ENCODE results near the gene ATXN2.

ATXN2 gene

DNA sequence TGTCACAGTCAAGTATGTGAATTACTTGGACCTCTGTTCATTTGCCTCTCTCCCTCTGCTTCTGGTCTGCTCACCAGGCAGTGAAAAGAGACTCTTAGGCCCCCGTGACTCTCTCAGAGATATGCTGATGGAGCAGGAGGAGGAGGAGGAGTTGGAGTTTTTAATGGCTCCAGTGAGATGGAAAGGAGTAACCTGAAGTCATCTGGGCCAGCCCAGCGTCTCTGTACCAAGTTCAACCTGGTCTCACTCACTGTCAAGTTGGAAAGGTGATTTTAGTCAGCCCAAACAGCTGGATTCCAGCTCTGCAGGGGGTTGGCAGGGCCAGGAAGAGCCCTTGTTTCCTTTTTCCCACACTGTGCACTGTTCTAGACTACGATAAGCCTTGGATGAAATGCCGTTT lies 144.8 kb downstream of the ATXN2 start:
- peak in 1 of 2 donors; percentile 31 for DNase-seq
- Histone ChIP-seq H3K4me3 (no peak overlapping the region), H3K36me3 (peaks cover 29 to 94% (median 85%) of the 10 kb centered on the region in 3 donors), H3K9me3 (no peaks in the 10 kb centered on the region), H3K27me3 (no peaks in the 10 kb centered on the region), H3K27ac (no peak overlapping the region), H3K4me1 (peaks cover 0 to 13% (median 10%) of the 10 kb centered on the region in 4 donors)
- TF ChIP-seq, protein P1, sequence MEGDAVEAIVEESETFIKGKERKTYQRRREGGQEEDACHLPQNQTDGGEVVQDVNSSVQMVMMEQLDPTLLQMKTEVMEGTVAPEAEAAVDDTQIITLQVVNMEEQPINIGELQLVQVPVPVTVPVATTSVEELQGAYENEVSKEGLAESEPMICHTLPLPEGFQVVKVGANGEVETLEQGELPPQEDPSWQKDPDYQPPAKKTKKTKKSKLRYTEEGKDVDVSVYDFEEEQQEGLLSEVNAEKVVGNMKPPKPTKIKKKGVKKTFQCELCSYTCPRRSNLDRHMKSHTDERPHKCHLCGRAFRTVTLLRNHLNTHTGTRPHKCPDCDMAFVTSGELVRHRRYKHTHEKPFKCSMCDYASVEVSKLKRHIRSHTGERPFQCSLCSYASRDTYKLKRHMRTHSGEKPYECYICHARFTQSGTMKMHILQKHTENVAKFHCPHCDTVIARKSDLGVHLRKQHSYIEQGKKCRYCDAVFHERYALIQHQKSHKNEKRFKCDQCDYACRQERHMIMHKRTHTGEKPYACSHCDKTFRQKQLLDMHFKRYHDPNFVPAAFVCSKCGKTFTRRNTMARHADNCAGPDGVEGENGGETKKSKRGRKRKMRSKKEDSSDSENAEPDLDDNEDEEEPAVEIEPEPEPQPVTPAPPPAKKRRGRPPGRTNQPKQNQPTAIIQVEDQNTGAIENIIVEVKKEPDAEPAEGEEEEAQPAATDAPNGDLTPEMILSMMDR (IDR thresholded peaks at IDR 0.05), result no peak
- intact Hi-C loops (cut with DNase I; ENCODE audit: low total_unique reads), result loop anchor here (2.0 kb wide), 1 partner anchor 58 kb away; no protein-coding TSS in a partner anchor

DNA sequence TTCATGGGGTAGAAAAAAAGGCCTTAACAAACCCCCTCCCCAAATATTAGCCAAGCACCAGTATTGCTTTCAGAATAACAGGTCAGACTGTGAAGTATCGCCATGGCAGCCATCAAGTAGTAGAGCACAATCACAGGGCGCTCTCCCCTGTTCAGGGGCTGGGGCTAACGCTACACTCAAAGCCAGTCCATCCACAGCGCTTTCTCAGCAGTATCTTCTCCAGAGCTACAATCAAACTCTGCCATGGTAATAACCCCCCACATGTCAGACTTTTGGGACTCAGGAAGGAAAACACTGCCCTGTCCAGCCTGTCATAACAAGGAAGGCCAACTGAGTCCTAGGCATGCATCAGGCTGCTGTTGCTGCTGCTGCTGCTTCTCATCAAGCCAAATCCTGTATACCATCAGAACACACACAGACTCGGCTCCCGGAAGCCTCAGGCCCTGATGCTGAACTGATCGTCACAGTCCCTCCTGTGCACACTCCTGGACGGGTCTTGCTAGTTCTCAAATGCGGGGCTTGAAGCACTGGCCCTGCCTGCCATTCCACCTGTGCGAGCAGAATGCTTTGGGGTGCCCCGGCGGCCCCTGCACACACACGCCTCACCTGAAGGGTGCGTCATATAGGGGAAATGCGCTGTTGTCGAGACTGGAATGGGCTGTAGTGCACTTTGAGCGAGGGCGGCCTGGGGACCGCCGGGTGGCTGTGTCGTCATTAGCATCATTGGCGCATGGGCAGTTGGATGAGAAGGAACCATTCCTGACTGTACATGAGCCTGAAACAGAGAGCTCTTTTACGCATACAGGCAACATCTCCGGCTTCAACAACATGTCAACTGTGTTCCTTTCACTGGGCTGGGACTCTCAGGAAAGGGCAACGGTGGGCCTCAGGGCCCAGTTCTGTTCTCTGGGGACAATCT lies 145.8 kb downstream of the ATXN2 start:
- Histone ChIP-seq H3K27me3 (no peaks in the 10 kb centered on the region), H3K27ac (no peak overlapping the region), H3K4me3 (no peak overlapping the region), H3K4me1 (peaks cover 0 to 13% (median 10%) of the 10 kb centered on the region in 4 donors), H3K36me3 (peaks cover 31 to 95% (median 85%) of the 10 kb centered on the region in 3 donors), H3K9me3 (no peaks in the 10 kb centered on the region)
- peak in 1 of 2 donors; percentile 61 for DNase-seq
- intact Hi-C loops (cut with DNase I; ENCODE audit: low total_unique reads), result no loop called here
- TF ChIP-seq, protein P1 (IDR thresholded peaks at IDR 0.05), result no peak

DNA sequence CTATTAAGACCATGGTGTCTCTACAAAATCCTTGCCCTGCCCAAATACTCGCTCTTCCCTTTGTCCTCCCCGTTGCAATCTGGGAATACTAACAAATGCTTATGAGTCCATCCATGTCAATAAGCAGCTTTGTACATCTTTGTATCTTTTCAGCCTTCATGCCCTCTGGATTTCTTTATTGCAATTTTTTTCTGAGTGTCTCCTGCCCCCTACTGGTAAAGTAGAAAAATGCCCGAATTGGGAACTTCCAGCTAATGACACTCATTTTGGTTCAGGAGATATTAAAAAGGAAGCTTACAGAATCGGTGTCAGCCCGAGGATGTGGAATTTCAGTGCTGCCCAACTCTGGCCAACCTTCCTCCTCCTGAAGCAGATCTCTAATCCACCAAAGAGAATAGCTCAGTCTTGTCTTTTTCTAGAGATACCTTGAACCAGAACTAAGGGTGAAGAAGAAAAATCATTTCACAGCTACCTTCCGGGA lies 147.4 kb downstream of the ATXN2 start:
- peak in 1 of 2 donors; percentile 41 for DNase-seq
- TF ChIP-seq, protein P1 (IDR thresholded peaks at IDR 0.05), result peak; percentile 67 to 90
- Histone ChIP-seq H3K27me3 (no peaks in the 10 kb centered on the region), H3K4me3 (no peak overlapping the region), H3K27ac (no peak overlapping the region), H3K36me3 (peaks cover 40 to 96% (median 87%) of the 10 kb centered on the region in 3 donors), H3K4me1 (peaks cover 0 to 18% (median 10%) of the 10 kb centered on the region in 4 donors), H3K9me3 (no peaks in the 10 kb centered on the region)
- intact Hi-C loops (cut with DNase I; ENCODE audit: low total_unique reads), result no loop called here

DNA sequence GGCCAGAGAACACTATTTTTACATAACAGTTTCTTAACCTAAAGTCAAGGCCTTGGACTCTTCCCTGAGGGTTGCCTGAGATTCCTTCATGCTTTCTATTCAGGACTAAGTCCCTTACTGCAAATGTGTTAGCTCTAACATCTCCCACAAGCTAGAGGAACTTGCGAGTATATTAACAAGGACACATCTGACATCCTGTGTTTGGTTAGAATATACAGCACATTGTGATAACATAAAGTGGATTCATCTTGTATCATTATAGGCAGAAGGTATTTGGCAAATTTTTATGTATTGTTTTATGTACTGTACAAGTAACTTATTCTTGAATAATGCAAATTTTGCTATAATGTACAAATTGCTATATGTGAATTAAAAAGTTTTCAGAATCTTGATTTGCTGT lies 147.9 kb downstream of the ATXN2 start:
- intact Hi-C loops (cut with DNase I; ENCODE audit: low total_unique reads), result no loop called here
- peaks cover 40 to 96% (median 87%) of the 10 kb centered on the region in 3 donors for H3K36me3 ChIP-seq
- no peaks in the 10 kb centered on the region for H3K27me3 ChIP-seq
- no peak for DNase-seq
- H3K9me3 ChIP-seq, result no peaks in the 10 kb centered on the region
- H3K4me1 ChIP-seq, result peaks cover 0 to 23% (median 13%) of the 10 kb centered on the region in 4 donors
- no peak overlapping the region for H3K4me3 ChIP-seq
- TF ChIP-seq, protein P1 (IDR thresholded peaks at IDR 0.05), result no peak
- H3K27ac ChIP-seq, result no peak overlapping the region

DNA sequence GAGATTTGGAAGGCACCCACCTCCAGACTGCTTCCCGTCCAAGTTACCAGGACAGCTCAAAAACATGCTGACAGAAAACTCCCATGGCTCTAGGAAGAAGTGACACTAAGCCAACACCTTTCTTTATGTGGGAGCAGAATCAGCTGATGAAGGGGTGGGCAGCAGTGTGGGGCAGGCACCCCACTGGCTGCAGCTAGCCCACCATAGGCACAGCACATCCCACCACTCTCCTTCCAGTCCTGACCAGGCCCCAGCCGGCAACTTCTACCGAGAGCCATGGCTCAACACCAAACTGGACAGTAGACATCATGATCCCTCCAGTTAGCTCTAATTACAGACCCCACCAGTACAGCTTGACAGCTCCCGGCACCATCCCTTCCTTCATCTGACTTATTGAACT lies 148.4 kb downstream of the ATXN2 start:
- Histone ChIP-seq H3K4me1 (peaks cover 0 to 23% (median 13%) of the 10 kb centered on the region in 4 donors), H3K36me3 (peaks cover 40 to 96% (median 87%) of the 10 kb centered on the region in 3 donors), H3K27me3 (no peaks in the 10 kb centered on the region), H3K4me3 (no peak overlapping the region), H3K27ac (no peak overlapping the region), H3K9me3 (no peaks in the 10 kb centered on the region)
- TF ChIP-seq, protein P1 (IDR thresholded peaks at IDR 0.05), result no peak
- DNase-seq, result peak in 1 of 2 donors; percentile 32
- intact Hi-C loops (cut with DNase I; ENCODE audit: low total_unique reads), result no loop called here
